HFFc6 (cell line): ENCODE data around the gene EIPR1. TPM values are rescaled to one million over a fixed set of nuclear protein-coding genes. Genes with fewer than 3 reads are reported as not detected.

Experiments
- DNase-seq: peaks from one replicate; pipeline ENCODE4 v3.0.0-alpha.2; 2018
- H3K27ac Mint-ChIP-seq: 2 replicates; pipeline ENCODE4 v1.8.0; 2020; ENCODE audit warnings: mild to moderate bottlenecking, mixed read lengths
- H3K27me3 Mint-ChIP-seq: 2 replicates; pipeline ENCODE4 v1.8.0; 2021; ENCODE audit warnings: mild to moderate bottlenecking, moderate library complexity, mixed read lengths; ENCODE audit not compliant: insufficient read depth
- H3K36me3 Mint-ChIP-seq: 2 replicates; pipeline ENCODE4 v1.8.0; 2021; ENCODE audit warnings: low read depth, mixed read lengths
- H3K4me1 Mint-ChIP-seq: 2 replicates; pipeline ENCODE4 v1.8.0; 2020; ENCODE audit warnings: low read depth, mixed read lengths
- H3K4me3 Mint-ChIP-seq: 2 replicates; pipeline ENCODE4 v1.8.0; 2020; ENCODE audit warnings: mild to moderate bottlenecking, moderate library complexity, mixed read lengths
- H3K9me3 Mint-ChIP-seq: 2 replicates; pipeline ENCODE4 v1.8.0; 2020; ENCODE audit warnings: mild to moderate bottlenecking, mixed read lengths
- CTCF ChIP-seq: fragments of 200-600 bp; sonication (generic); IDR thresholded peaks from 2 replicates; pipeline ENCODE4 v1.5.0; 2021; ENCODE audit warnings: antibody characterized with exemption, mild to moderate bottlenecking
- total RNA-seq, 6 experiments: library from RNA; stranded (reverse); fragmentation: NEBNext Ultra II Directional; extraction: Animal tissue kit (Norgen Biotek cat#: 25700); gene quantifications; 2 replicates in 1 of 6; 3 replicates in 5 of 6; pipeline ENCODE4 v1.2.3, GENCODE V29; 2021

EIPR1 gene
- total RNA-seq, 6 experiments from 2014 or later, result 26.6 to 30.9 (median 28.8) TPM

- Mint-ChIP-seq H3K36me3 (no peaks in the 10 kb centered on the region; the same call in 1 of the 2 replicates), H3K4me3 (no peak overlapping the region), H3K4me1 (no peaks in the 10 kb centered on the region), H3K9me3 (no peaks in the 10 kb centered on the region), H3K27me3 (peaks cover 2% of the 10 kb centered on the region; the same call in 1 of the 2 replicates), H3K27ac (no peak overlapping the region)
- TF ChIP-seq CTCF, result no peak
- no peak for DNase-seq
Observed at GRCh38 chr2:3301001-3301400, 76.6 kb downstream of the EIPR1 start.

GRCh38 chr2:3300224-3300995 is 77.2 kb downstream of the EIPR1 start:
- Mint-ChIP-seq H3K27ac (no peak overlapping the region), H3K36me3 (no peaks in the 10 kb centered on the region), H3K4me1 (no peaks in the 10 kb centered on the region), H3K27me3 (peaks cover 2% of the 10 kb centered on the region; the same call in 1 of the 2 replicates), H3K4me3 (no peak overlapping the region), H3K9me3 (no peaks in the 10 kb centered on the region)
- no peak for DNase-seq
- no peak for TF ChIP-seq CTCF

GRCh38 chr2:3299703-3300102 is 77.9 kb downstream of the EIPR1 start:
- no peaks in the 10 kb centered on the region for H3K4me1 Mint-ChIP-seq
- H3K9me3 Mint-ChIP-seq, result no peaks in the 10 kb centered on the region
- TF ChIP-seq CTCF, result no peak
- H3K27ac Mint-ChIP-seq, result no peak overlapping the region
- no peak overlapping the region for H3K4me3 Mint-ChIP-seq
- peaks cover 2% of the 10 kb centered on the region; the same call in 1 of the 2 replicates for H3K27me3 Mint-ChIP-seq
- no peaks in the 10 kb centered on the region for H3K36me3 Mint-ChIP-seq
- no peak for DNase-seq

- H3K9me3 Mint-ChIP-seq, result no peaks in the 10 kb centered on the region
- H3K27ac Mint-ChIP-seq, result no peak overlapping the region
- H3K36me3 Mint-ChIP-seq, result no peaks in the 10 kb centered on the region
- H3K4me1 Mint-ChIP-seq, result no peaks in the 10 kb centered on the region
- peaks cover 2% of the 10 kb centered on the region; the same call in 1 of the 2 replicates for H3K27me3 Mint-ChIP-seq
- TF ChIP-seq CTCF, result no peak
- H3K4me3 Mint-ChIP-seq, result no peak overlapping the region
- DNase-seq, result no peak
Observed at GRCh38 chr2:3299130-3299529, 78.5 kb downstream of the EIPR1 start.

GRCh38 chr2:3298191-3298590 is 79.4 kb downstream of the EIPR1 start:
- H3K27ac Mint-ChIP-seq, result no peak overlapping the region
- H3K4me3 Mint-ChIP-seq, result no peak overlapping the region
- no peaks in the 10 kb centered on the region for H3K9me3 Mint-ChIP-seq
- no peak for DNase-seq
- TF ChIP-seq CTCF, result no peak
- peaks cover 2% of the 10 kb centered on the region; the same call in 1 of the 2 replicates for H3K27me3 Mint-ChIP-seq
- no peaks in the 10 kb centered on the region for H3K36me3 Mint-ChIP-seq
- no peaks in the 10 kb centered on the region for H3K4me1 Mint-ChIP-seq
